ENCODE data around the gene SEC31A.

Gene SEC31A

DNA sequence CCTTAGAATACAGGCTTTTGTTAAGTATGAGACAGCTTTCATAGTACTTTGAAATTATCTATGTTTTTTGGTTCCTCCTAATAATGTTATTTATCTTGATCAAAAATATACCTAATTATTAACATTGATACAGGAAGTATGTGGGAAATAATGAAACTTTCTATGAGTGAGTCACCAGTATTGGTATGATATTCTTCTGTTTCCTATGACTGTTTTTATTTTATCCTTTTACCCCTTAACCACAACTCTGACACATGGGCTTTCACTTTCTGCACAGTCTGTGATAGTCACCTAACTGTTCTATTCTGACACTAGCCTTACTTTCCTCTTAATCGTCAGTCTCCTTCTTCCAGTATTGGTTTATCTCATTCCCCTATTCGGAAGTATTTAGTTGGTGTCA, 14.3 kb upstream of the SEC31A start:
- H3K27me3 ChIP-seq = no peaks in the 10 kb centered on the region
- no peaks in the 10 kb centered on the region for H3K9me3 ChIP-seq
- H3K4me3 ChIP-seq (ENCODE audit: low read depth, low read length) = no peak overlapping the region
- H3K4me1 ChIP-seq = no peaks in the 10 kb centered on the region
- TF ChIP-seq CTCF (IDR thresholded peaks at IDR 0.05; ENCODE audit: low read depth, low read length) = no peak
- peaks cover 3% of the 10 kb centered on the region for H3K36me3 ChIP-seq
- no peak for DNase-seq

DNA sequence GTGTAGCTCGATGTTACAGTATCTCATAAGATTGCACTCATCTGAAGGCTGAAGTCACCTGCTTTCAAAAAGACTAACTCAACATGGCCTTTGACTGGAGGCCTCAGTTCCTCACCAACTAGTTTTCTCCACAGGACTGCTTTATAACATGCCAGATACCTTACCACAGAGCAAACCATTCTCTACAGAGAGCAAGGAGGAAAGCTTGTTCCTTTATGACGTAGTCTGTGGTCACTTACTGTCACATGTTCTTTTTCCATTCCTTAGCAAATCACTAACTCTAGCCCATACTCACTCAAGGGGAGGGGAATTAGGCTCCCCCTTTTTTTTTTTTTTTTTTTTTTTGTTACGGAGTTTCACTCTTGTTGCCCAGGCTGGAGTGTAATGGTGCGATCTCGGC, 12.8 kb upstream of the SEC31A start:
- no peak for TF ChIP-seq CTCF (IDR thresholded peaks at IDR 0.05; ENCODE audit: low read depth, low read length)
- H3K27me3 ChIP-seq = no peaks in the 10 kb centered on the region
- H3K9me3 ChIP-seq = no peaks in the 10 kb centered on the region
- no peak overlapping the region for H3K4me3 ChIP-seq (ENCODE audit: low read depth, low read length)
- no peak for DNase-seq
- no peaks in the 10 kb centered on the region for H3K4me1 ChIP-seq
- peaks cover 3% of the 10 kb centered on the region for H3K36me3 ChIP-seq

DNA sequence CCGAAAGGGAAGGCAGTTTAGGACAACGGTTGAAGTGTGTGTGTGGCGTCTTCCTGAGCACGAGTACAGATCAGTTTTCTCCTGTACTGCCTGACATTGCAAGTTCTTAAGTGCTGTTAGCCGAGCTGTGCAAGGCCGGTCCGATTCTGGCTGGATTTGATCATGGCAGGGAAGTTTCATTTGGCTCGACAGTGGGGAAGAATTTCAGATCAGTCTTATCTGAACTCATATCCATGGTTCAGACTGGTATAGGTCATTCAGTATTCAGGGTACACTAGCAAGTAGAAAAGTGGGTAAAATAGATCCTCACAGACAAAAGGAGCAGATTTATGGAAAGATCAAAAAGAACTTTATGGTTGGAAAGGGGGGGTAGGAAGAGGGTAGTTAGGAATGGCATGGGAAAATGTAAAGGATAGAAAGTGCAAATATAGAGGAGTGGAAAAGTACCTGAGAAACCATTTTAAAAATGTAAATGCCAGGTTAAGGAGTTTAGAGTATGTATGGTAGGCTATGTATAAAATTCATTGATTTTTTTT, 10.3 kb upstream of the SEC31A start:
- TF ChIP-seq CTCF (IDR thresholded peaks at IDR 0.05; ENCODE audit: low read depth, low read length) = no peak
- no peaks in the 10 kb centered on the region for H3K4me1 ChIP-seq
- H3K4me3 ChIP-seq (ENCODE audit: low read depth, low read length) = peak overlapping the region; percentile 74
- peaks cover 19% of the 10 kb centered on the region for H3K36me3 ChIP-seq
- no peak for DNase-seq
- no peaks in the 10 kb centered on the region for H3K27me3 ChIP-seq
- no peaks in the 10 kb centered on the region for H3K9me3 ChIP-seq

GRCh38 chr4:82900411-82901182, 9.6 kb upstream of the SEC31A start, which contains the start of gene THAP9:
Gene THAP9 (plus strand): TSS chr4:82900735. CDS start chr4:82900803, 68 bp downstream.
- H3K4me1 ChIP-seq = no peaks in the 10 kb centered on the region
- H3K27me3 ChIP-seq = no peaks in the 10 kb centered on the region

GRCh38 chr4:82900066-82900410, 9.1 kb upstream of the SEC31A start:
- Histone ChIP-seq H3K9me3 (no peaks in the 10 kb centered on the region), H3K4me1 (no peaks in the 10 kb centered on the region), H3K27me3 (no peaks in the 10 kb centered on the region), H3K36me3 (peaks cover 28% of the 10 kb centered on the region), H3K4me3 (ENCODE audit: low read depth, low read length) (peak overlapping the region; percentile 74)
- DNase-seq = no peak
- TF ChIP-seq CTCF (IDR thresholded peaks at IDR 0.05; ENCODE audit: low read depth, low read length) = 0 out of 2 replicates have a peak, but pooled peaks have one; percentile 4

More at GRCh38 chr4:82900411-82901182, 9.6 kb upstream of the SEC31A start, which contains the start of gene THAP9:
- Histone ChIP-seq H3K4me3 (ENCODE audit: low read depth, low read length) (peak within 1 kb of the TSS; percentile 74), H3K9me3 (no peaks in the 10 kb centered on the region), H3K36me3 (peaks cover 24% of the 10 kb centered on the region)
- TF ChIP-seq CTCF (IDR thresholded peaks at IDR 0.05; ENCODE audit: low read depth, low read length) = no peak
- DNase-seq = peak; percentile 98
